ENCODE data around the gene RNF20.

- TF ChIP-seq, protein P1, sequence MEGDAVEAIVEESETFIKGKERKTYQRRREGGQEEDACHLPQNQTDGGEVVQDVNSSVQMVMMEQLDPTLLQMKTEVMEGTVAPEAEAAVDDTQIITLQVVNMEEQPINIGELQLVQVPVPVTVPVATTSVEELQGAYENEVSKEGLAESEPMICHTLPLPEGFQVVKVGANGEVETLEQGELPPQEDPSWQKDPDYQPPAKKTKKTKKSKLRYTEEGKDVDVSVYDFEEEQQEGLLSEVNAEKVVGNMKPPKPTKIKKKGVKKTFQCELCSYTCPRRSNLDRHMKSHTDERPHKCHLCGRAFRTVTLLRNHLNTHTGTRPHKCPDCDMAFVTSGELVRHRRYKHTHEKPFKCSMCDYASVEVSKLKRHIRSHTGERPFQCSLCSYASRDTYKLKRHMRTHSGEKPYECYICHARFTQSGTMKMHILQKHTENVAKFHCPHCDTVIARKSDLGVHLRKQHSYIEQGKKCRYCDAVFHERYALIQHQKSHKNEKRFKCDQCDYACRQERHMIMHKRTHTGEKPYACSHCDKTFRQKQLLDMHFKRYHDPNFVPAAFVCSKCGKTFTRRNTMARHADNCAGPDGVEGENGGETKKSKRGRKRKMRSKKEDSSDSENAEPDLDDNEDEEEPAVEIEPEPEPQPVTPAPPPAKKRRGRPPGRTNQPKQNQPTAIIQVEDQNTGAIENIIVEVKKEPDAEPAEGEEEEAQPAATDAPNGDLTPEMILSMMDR (conservative IDR thresholded peaks at IDR 0.05 in 1 of 2, IDR thresholded peaks at IDR 0.05 in 1 of 2; ENCODE audit: extremely low read depth in 1 of 2, insufficient read depth in 1 of 2, low read depth in 1 of 2, low read length in 2 of 2): no peak
- TF ChIP-seq EZH2 (IDR thresholded peaks at IDR 0.05; ENCODE audit: borderline replicate concordance, low read length): no peak
Observed at GRCh38 chr9:101543098-101543735, 9.6 kb downstream of the RNF20 start.

Measured in mammary epithelial cell (primary cell).